ENCODE data around the gene CLSTN2.

GRCh38 chr3:140341817-140342403, 406.9 kb downstream of the CLSTN2 start:
- TF ChIP-seq CTCF (IDR thresholded peaks at IDR 0.05) (no peak), POLR2A (IDR thresholded peaks at IDR 0.05) (no peak)
